GM21786 (cell line): ENCODE data around the gene ARID3A.

Experiments used
- ATAC-seq: cut with Tn5 transposase; IDR thresholded peaks from one replicate; pipeline ENCODE4 v1.9.1; 2021; ENCODE audit not compliant: unreplicated experiment

ARID3A gene

GRCh38 chr19:1000591-1001537 is 75.0 kb downstream of the ARID3A start:
- no peak for ATAC-seq

GRCh38 chr19:1001538-1002166 is 75.8 kb downstream of the ARID3A start:
- no peak for ATAC-seq

GRCh38 chr19:1002600-1002999 is 76.8 kb downstream of the ARID3A start:
- no peak for ATAC-seq

GRCh38 chr19:1003283-1003682 is 77.4 kb downstream of the ARID3A start:
- ATAC-seq = no peak

- ATAC-seq = no peak
Measured at GRCh38 chr19:1004204-1004802, 78.5 kb downstream of the ARID3A start.

DNA sequence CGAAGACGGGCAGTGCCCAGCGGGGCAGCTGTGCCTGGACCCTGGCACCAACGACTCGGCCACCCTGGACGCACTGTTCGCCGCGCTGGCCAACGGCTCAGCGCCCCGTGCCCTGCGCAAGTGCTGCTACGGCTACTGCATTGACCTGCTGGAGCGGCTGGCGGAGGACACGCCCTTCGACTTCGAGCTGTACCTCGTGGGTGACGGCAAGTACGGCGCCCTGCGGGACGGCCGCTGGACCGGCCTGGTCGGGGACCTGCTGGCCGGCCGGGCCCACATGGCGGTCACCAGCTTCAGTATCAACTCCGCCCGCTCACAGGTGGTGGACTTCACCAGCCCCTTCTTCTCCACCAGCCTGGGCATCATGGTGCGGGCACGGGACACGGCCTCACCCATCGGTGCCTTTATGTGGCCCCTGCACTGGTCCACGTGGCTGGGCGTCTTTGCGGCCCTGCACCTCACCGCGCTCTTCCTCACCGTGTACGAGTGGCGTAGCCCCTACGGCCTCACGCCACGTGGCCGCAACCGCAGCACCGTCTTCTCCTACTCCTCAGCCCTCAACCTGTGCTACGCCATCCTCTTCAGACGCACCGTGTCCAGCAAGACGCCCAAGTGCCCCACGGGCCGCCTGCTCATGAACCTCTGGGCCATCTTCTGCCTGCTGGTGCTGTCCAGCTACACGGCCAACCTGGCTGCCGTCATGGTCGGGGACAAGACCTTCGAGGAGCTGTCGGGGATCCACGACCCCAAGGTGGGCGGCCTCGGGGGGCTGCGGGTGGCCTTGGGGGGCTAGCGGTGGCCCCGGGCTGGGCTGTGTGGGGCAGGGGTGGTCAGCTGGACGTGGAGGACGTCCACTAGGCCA is 79.2 kb downstream of the ARID3A start:
- no peak for ATAC-seq

GRCh38 chr19:1006711-1007398 is 81.0 kb downstream of the ARID3A start:
- ATAC-seq = no peak

DNA sequence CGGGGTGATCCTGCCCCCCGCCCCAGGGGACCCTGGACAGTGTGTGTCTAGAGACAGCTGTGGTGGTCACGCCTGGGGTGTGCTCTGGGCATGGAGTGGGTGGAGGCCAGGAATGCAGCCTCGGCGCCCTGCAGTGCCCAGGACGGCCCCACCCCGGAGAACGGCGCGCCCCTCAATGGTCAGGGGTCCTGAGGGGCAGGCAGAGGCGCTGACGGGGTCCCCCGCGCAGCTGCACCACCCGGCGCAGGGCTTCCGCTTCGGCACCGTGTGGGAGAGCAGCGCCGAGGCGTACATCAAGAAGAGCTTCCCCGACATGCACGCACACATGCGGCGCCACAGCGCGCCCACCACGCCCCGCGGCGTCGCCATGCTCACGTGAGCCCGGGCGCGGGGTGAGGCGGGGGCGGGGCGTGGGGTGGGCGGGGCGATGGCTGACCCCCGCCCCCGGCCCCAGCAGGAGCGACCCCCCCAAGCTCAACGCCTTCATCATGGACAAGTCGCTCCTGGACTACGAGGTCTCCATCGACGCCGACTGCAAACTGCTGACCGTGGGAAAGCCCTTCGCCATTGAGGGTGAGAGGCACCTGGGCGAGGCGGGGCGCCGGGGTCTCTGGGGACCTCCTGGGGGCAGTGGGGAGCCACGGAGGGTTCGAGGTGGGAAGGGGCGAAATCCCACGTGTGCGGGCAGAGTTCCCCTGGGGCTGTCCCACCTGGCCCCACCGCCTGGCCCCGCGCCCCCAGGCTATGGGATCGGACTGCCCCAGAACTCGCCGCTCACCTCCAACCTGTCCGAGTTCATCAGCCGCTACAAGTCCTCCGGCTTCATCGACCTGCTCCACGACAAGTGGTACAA is 81.8 kb downstream of the ARID3A start:
- no peak for ATAC-seq

- ATAC-seq = no peak
Measured at GRCh38 chr19:1008268-1009040, 82.6 kb downstream of the ARID3A start.

DNA sequence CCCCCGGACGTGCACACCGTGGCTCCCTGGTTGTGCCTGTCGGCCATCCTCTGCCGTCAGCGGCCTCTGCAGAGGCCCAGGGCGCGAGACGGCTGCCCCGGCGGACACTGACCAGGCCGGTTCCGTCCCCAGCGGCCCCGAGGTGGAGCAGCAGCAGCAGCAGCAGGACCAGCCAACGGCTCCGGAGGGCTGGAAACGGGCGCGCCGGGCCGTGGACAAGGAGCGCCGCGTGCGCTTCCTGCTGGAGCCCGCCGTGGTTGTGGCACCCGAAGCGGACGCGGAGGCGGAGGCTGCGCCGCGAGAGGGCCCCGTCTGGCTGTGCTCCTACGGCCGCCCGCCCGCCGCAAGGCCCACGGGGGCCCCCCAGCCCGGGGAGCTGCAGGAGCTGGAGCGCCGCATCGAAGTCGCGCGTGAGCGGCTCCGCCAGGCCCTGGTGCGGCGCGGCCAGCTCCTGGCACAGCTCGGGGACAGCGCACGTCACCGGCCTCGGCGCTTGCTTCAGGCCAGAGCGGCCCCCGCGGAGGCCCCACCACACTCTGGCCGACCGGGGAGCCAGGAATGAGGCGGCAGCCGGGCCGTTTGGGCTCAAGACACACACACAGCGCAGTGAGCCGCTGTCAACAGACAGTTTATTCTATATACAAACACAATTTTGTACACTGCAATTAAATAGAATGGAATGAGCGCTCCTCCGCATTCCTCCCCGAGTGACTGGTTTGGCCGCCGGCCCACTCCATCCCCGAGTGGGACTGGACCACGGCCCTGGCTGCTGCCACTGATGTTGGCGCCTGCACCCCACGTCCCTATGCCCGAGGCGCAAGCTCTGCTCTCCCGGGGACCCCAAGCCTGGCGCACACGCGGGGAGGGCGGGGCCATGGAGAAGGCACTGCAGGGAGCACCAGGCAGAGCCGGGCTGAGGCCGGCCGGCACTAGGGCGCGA is 83.5 kb downstream of the ARID3A start:
- no peak for ATAC-seq

- ATAC-seq = no peak
Measured at GRCh38 chr19:1009981-1010538, 84.2 kb downstream of the ARID3A start.

- ATAC-seq = no peak
Measured at GRCh38 chr19:1010586-1011510, 85.0 kb downstream of the ARID3A start.

- no peak for ATAC-seq
Measured at GRCh38 chr19:1011831-1012333, 86.0 kb downstream of the ARID3A start.

DNA sequence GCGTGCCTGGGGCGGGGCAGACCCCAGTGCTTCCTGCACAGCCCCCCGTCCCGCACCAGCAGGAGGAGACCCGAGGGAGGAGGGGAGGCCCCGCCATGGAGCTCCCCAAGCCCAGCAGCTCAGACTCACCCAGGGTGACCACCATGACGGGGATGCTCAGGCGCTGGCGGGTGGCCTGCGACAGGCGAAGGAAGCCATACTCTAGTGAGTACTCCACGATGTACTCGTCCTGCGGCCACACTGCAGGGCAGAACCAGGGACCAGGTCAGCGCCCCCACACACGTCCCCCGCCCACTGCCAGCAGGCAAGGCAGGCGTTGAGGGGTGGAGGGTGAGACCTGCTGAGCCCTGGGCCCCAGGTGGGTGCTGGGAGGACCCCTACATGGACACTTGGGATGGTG is 86.5 kb downstream of the ARID3A start:
- ATAC-seq = no peak

- no peak for ATAC-seq
Measured at GRCh38 chr19:1013218-1013617, 87.4 kb downstream of the ARID3A start.
